ENCODE measurements around the gene BRI3.

- TF ChIP-seq CTCF (IDR thresholded peaks at IDR 0.05 in 2 of 3, conservative IDR thresholded peaks at IDR 0.05 in 1 of 3; ENCODE audit: borderline replicate concordance in 1 of 3, insufficient read depth in 1 of 3, low read depth in 2 of 3, low read length in 2 of 3) = no peak
- no peak for TF ChIP-seq SIN3A (IDR thresholded peaks at IDR 0.05; ENCODE audit: low read depth)
- no peak for TF ChIP-seq CBX3 (IDR thresholded peaks at IDR 0.05; ENCODE audit: low read depth)
- TF ChIP-seq YY1 (IDR thresholded peaks at IDR 0.05; ENCODE audit: extremely low read depth, insufficient replicate concordance, low read depth, low read length) = no peak
These were observed 39.8 kb downstream of the BRI3 start for GRCh38 chr7:98321301-98321700.

Measured in HCT116 (cell line).